ENCODE results near the gene DNAJC21. TPM values are rescaled to one million over a fixed set of nuclear protein-coding genes. Genes with fewer than 3 reads are reported as not detected.

DNAJC21 gene
- total and polyA plus RNA-seq, 2 of the 4 experiments (the other 2 are of a cell fraction), result 8.8 to 12.7 TPM

- Histone ChIP-seq H3K14ac (replicated peaks; ENCODE audit: low read depth, low read length) (no peak overlapping the region), H3K9ac (ENCODE audit: low read depth, low read length) (no peak overlapping the region), H2BK20ac (ENCODE audit: low read depth, low read length) (no peak overlapping the region; the same call in 1 of the 2 replicates), H3K79me1 (ENCODE audit: low read depth in 1 of 2, low read length in 2 of 2) (peaks cover 6 to 35% of the 10 kb centered on the region in 2 experiments; a peak in 3 of 4 replicates), H3K18ac (ENCODE audit: low read depth, low read length) (peak overlapping the region; percentile 89), H3K27ac (ENCODE audit: insufficient read depth, low read length) (peak overlapping the region; percentile 95), H4K5ac (ENCODE audit: low read depth, low read length) (peak overlapping the region; percentile 79), H4K91ac (ENCODE audit: insufficient read depth, low read depth, low read length) (no peak overlapping the region), H3K4me2 (ENCODE audit: low read depth, low read length) (peak overlapping the region; percentile 72), H4K20me1 (ENCODE audit: insufficient read depth, low read length) (0 out of 2 replicates have a peak, but pooled peaks cover 2% of the 10 kb centered on the region), H2AFZ (replicated peaks; ENCODE audit: low read length, poor library complexity) (no peak overlapping the region), H3K4me1 (ENCODE audit: control insufficient read depth, insufficient read depth, low read length) (peaks cover 7% of the 10 kb centered on the region), H3K36me3 (ENCODE audit: control insufficient read depth, insufficient read depth, low read length) (peaks cover 18% of the 10 kb centered on the region), H3K4me3 (ENCODE audit: insufficient read depth, low read depth, low read length) (no peak overlapping the region), H3K27me3 (ENCODE audit: control insufficient read depth, insufficient read depth, low read length) (no peaks in the 10 kb centered on the region), H3K9me1 (ENCODE audit: insufficient read depth, low read length) (no peaks in the 10 kb centered on the region), H2BK15ac (ENCODE audit: low read depth, low read length) (no peak overlapping the region), H2BK5ac (ENCODE audit: low read depth, low read length, poor library complexity, severe bottlenecking) (peak overlapping the region; percentile 95), H3K9me3 (ENCODE audit: control insufficient read depth, insufficient read depth, low read length) (no peaks in the 10 kb centered on the region), H4K8ac (ENCODE audit: low read depth in 2 of 2, low read length in 2 of 2) (peak overlapping the region; percentile 28 to 42; a peak in 1 of 4 replicates), H2AK9ac (replicated peaks; ENCODE audit: low read depth, low read length, poor library complexity) (no peak overlapping the region), H3K4ac (ENCODE audit: low read depth, low read length) (peak overlapping the region; percentile 42), H2BK120ac (ENCODE audit: low read depth, low read length) (peak overlapping the region; percentile 33), H2AK5ac (ENCODE audit: low read depth, low read length) (peak overlapping the region; percentile 9; the same call in 1 of the 2 replicates), H3K56ac (ENCODE audit: extremely low read depth, insufficient read depth, low read length) (no peak overlapping the region), H3K23ac (ENCODE audit: low read depth, low read length) (no peak overlapping the region)
- ATAC-seq (ENCODE audit: low read depth), result peak; percentile 82
- DNase-seq, result peak; percentile 94
- in situ Hi-C loops (cut with MboI; ENCODE audit: low sequenced_read_pairs) (no loop called here), dilution Hi-C loops (cut with HindIII; ENCODE audit: low sequenced_read_pairs, unreplicated experiment) (no loop called here), intact Hi-C loops (cut with micrococcal nuclease) (no loop called here)
- no CpG with 5 or more reads among the region's 3 CpGs for WGBS, 2 experiments (ENCODE audit: extremely low coverage in 2 of 2, insufficient read length in 1 of 2)
- ChIA-PET CTCF (interaction anchor here (1.2 kb wide), 1 partner anchor 26 kb away, joined by 3 read pairs; no protein-coding TSS in a partner anchor), POLR2A (ENCODE audit: unreplicated experiment) (interaction anchor here (0.6 to 1.0 kb wide), 2 partner anchors 9 to 411 kb away, joined by 3 to 4 read pairs; partner anchors contain the start of genes BRIX1 and RAD1)
- no peak for TF ChIP-seq CTCF (conservative IDR thresholded peaks at IDR 0.05; ENCODE audit: low read depth, low read length)
- TF ChIP-seq CEBPB (IDR thresholded peaks at IDR 0.05; ENCODE audit: low read depth, low read length), result no peak
- TF ChIP-seq CHD1 (IDR thresholded peaks at IDR 0.05; ENCODE audit: low read depth, low read length), result no peak
- no peak for TF ChIP-seq RFX5 (IDR thresholded peaks at IDR 0.05; ENCODE audit: low read depth, low read length)
- peak; percentile 99 for TF ChIP-seq FOS (IDR thresholded peaks at IDR 0.05; ENCODE audit: low read depth, low read length)
- TF ChIP-seq BHLHE40 (IDR thresholded peaks at IDR 0.05; ENCODE audit: low read depth, low read length), result peak; percentile 37; the same call in 1 of the 2 replicates
- BruUV-seq (replicated peaks), result no TSS peak
These were observed 5.5 kb upstream of the DNAJC21 start for GRCh38 chr5:34923694-34924461.

Data from IMR-90 (cell line).